ENCODE results near the gene CROCC2. TPM values are rescaled to one million over a fixed set of nuclear protein-coding genes. Genes with fewer than 3 reads are reported as not detected.

Gene CROCC2
- total RNA-seq, 4 donors from 2014 or later: not detected

DNA sequence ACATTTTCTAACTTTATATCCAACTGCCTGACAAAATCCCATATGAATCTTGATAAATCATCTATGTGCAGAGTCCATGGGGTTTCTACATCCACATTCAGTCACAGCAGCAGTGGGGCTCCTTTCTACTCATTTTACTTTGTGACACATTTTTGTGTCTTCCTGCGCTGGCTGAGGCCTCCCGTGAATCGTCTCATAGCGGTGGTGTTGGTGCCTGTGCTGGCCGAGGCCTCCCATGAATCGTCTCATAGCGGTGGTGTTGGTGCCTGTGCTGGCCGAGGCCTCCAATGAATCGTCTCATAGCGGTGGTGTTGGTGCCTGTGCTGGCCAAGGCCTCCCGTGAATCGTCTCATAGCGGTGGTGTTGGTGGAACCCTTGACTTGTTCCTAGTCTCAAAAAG is 109.3 kb downstream of the CROCC2 start:
- Histone ChIP-seq H3K27me3 (no peaks in the 10 kb centered on the region), H3K4me1 (peaks cover 0 to 5% (median 3%) of the 10 kb centered on the region in 4 donors), H3K36me3 (no peaks in the 10 kb centered on the region), H3K27ac (no peak overlapping the region), H3K9me3 (no peaks in the 10 kb centered on the region), H3K4me3 (no peak overlapping the region)
- in situ Hi-C loops (cut with MboI; ENCODE audit: low pct_ligation_motif_present in 1 of 4, low pct_unique_long_range_greater_than_20kb in 1 of 4, low sequenced_read_pairs in 3 of 4) (no loop called here), intact Hi-C loops (cut with DNase I; ENCODE audit: low total_unique reads) (no loop called here)
- no peak for TF ChIP-seq POLR2AphosphoS5 (IDR thresholded peaks at IDR 0.05)
- DNase-seq: no peak
- WGBS, 2 donors (ENCODE audit: low coverage in 1 of 2): 93% methylated on average over 13 of the region's 13 CpGs; no CpG with 5 or more reads in 1 of the 2 donors

- intact Hi-C loops (cut with DNase I; ENCODE audit: low total_unique reads): no loop called here
- no peak overlapping the region for H3K4me3 ChIP-seq
- WGBS, 2 donors (ENCODE audit: low coverage in 1 of 2): 94 to 100% methylated on average over 1 to 13 of the region's 13 CpGs
- in situ Hi-C loops (cut with MboI; ENCODE audit: low pct_ligation_motif_present in 1 of 4, low pct_unique_long_range_greater_than_20kb in 1 of 4, low sequenced_read_pairs in 3 of 4): no loop called here
- no peaks in the 10 kb centered on the region for H3K27me3 ChIP-seq
- no peak for TF ChIP-seq POLR2AphosphoS5 (IDR thresholded peaks at IDR 0.05)
- no peak for TF ChIP-seq EP300 (IDR thresholded peaks at IDR 0.05; ENCODE audit: low read depth)
- TF ChIP-seq POLR2A (IDR thresholded peaks at IDR 0.05): no peak
- TF ChIP-seq, protein P1, sequence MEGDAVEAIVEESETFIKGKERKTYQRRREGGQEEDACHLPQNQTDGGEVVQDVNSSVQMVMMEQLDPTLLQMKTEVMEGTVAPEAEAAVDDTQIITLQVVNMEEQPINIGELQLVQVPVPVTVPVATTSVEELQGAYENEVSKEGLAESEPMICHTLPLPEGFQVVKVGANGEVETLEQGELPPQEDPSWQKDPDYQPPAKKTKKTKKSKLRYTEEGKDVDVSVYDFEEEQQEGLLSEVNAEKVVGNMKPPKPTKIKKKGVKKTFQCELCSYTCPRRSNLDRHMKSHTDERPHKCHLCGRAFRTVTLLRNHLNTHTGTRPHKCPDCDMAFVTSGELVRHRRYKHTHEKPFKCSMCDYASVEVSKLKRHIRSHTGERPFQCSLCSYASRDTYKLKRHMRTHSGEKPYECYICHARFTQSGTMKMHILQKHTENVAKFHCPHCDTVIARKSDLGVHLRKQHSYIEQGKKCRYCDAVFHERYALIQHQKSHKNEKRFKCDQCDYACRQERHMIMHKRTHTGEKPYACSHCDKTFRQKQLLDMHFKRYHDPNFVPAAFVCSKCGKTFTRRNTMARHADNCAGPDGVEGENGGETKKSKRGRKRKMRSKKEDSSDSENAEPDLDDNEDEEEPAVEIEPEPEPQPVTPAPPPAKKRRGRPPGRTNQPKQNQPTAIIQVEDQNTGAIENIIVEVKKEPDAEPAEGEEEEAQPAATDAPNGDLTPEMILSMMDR (IDR thresholded peaks at IDR 0.05): no peak
- H3K4me1 ChIP-seq: no peaks in the 10 kb centered on the region
- H3K27ac ChIP-seq: no peak overlapping the region
- H3K9me3 ChIP-seq: peaks cover 0 to 3% of the 10 kb centered on the region in 2 donors
- H3K36me3 ChIP-seq: no peaks in the 10 kb centered on the region
- no peak for DNase-seq
Measured at GRCh38 chr2:241017228-241017940, 111.2 kb downstream of the CROCC2 start.

DNA sequence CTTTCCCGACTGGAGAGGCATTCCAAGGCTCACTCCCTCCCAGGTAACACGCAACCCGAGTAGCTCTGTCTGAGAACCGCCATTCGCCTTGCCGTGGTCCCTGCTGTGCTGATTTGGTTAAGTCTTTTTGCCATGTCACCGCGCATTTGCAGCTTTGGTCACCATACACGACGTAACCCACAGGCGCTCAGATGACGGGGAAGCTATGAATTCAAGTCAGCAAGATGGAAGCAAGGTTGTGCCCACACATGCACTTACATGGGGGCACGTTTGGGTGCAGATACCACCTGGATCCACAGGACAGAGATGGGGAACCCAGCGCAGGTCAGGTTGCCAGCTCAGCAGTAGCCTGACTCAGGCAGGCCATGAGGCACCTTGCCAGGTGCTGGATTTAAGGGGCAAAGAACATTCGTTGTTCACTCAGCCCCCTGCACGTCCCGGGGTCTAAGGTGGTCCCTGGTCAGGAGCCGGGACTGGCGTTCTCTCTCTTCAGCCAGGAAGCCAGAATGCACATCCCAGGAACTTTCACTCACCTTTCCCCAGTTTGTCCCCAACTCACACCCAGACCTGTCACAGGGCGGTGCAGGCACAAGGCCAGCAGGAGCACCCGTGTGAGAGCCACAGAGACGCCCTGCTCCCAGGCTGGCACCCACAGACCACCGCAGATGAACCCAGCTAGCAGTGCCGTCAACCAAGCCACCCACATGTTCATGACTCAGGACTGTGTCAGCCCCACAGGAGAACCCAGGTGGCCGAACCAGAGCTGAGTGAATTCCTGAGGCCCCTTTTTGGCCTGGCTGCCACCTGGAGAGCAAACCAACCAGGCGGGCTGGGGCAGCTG is 112.1 kb downstream of the CROCC2 start:
- 91 to 100% methylated on average over 1 to 26 of the region's 26 CpGs for WGBS, 2 donors (ENCODE audit: low coverage in 1 of 2)
- no peak for DNase-seq
- intact Hi-C loops (cut with DNase I; ENCODE audit: low total_unique reads): no loop called here

GRCh38 chr2:241019441-241020139 is 113.5 kb downstream of the CROCC2 start:
- Histone ChIP-seq H3K27ac (no peak overlapping the region), H3K27me3 (no peaks in the 10 kb centered on the region), H3K36me3 (no peaks in the 10 kb centered on the region), H3K4me3 (no peak overlapping the region), H3K9me3 (peaks cover 0 to 6% of the 10 kb centered on the region in 2 donors), H3K4me1 (no peaks in the 10 kb centered on the region)
- no peak for DNase-seq
- 95 to 100% methylated on average over 2 to 20 of the region's 20 CpGs for WGBS, 2 donors (ENCODE audit: low coverage in 1 of 2)
- in situ Hi-C loops (cut with MboI; ENCODE audit: low pct_ligation_motif_present in 1 of 4, low pct_unique_long_range_greater_than_20kb in 1 of 4, low sequenced_read_pairs in 3 of 4): no loop called here
- TF ChIP-seq POLR2A (IDR thresholded peaks at IDR 0.05) (no peak), POLR2AphosphoS5 (IDR thresholded peaks at IDR 0.05) (no peak), EP300 (IDR thresholded peaks at IDR 0.05; ENCODE audit: low read depth) (no peak)
- TF ChIP-seq, protein P1 (IDR thresholded peaks at IDR 0.05): no peak
- intact Hi-C loops (cut with DNase I; ENCODE audit: low total_unique reads): no loop called here

More for the DNA sequence above, 112.1 kb downstream of the CROCC2 start:
- Histone ChIP-seq H3K27ac (no peak overlapping the region), H3K4me3 (no peak overlapping the region), H3K9me3 (peaks cover 0 to 6% of the 10 kb centered on the region in 2 donors), H3K4me1 (no peaks in the 10 kb centered on the region), H3K27me3 (no peaks in the 10 kb centered on the region), H3K36me3 (no peaks in the 10 kb centered on the region)
- TF ChIP-seq POLR2AphosphoS5 (IDR thresholded peaks at IDR 0.05) (no peak), EP300 (IDR thresholded peaks at IDR 0.05; ENCODE audit: low read depth) (no peak)
- TF ChIP-seq, protein P1 (IDR thresholded peaks at IDR 0.05): no peak
- in situ Hi-C loops (cut with MboI; ENCODE audit: low pct_ligation_motif_present in 1 of 4, low pct_unique_long_range_greater_than_20kb in 1 of 4, low sequenced_read_pairs in 3 of 4): no loop called here
